Kidney epithelial cell (primary cell): ENCODE data around the gene BPIFB3. TPM values are rescaled to one million over a fixed set of nuclear protein-coding genes. Genes with fewer than 3 reads are reported as not detected.

Source experiments
- DNase-seq: peaks from one replicate; pipeline ENCODE4 v3.0.0-alpha.2; 2010; ENCODE audit warnings: low read depth
- H3K27me3 ChIP-seq: 2 replicates; pipeline ENCODE4 v1.6.0; 2011; ENCODE audit warnings: low read length; ENCODE audit not compliant: control insufficient read depth, insufficient read depth
- H3K36me3 ChIP-seq: 2 replicates; pipeline ENCODE4 v1.5.1; 2011; ENCODE audit warnings: low read length; ENCODE audit not compliant: control insufficient read depth, insufficient read depth
- H3K4me3 ChIP-seq: 2 replicates; pipeline ENCODE4 v1.5.1; 2011; ENCODE audit warnings: low read depth, mild to moderate bottlenecking, control low read depth, low read length
- CTCF ChIP-seq: IDR thresholded peaks from 2 replicates; pipeline ENCODE4 v1.5.1; 2011; ENCODE audit warnings: mild to moderate bottlenecking, moderate library complexity, low read length, control low read depth, inconsistent platforms; ENCODE audit not compliant: insufficient read depth, poor library complexity, severe bottlenecking
- total RNA-seq: library from RNA; depleted of rRNA; stranded (reverse); fragments of >200 nt; gene quantifications from 2 replicates; pipeline ENCODE4 v1.2.3, GENCODE V29; 2015

The BPIFB3 gene
- total RNA-seq, 1 donor from 2014 or later = not detected

DNA sequence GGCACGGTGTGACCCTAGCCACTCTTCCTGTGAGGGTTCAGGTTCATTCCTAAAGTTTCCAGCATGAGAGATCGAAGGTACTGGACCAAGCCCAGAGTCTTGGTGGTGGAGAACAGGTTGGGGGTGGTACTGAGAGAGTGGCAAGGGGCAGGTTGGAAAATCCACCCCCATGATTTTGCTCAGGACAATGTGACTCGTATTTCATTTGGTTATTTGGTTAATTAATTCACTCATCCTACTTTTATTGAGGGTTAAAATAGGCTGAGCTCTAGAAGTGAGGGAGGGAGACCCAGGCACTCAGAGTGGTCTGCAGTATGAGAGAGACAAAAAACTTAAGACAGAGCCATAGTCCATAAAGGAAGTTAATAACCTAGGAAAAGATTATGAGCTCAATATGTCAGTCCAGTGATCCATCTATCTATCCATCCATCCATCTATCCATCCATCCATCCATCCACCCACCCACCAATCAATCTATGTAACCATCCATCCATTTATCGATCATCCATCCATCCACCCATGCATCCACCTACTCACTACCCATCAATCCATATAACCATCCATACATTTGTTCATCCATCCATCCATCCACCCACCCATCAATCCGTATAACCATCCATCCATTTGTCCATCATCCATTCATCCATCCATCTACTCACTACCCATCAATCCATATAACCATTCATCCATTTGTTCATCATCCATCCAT is 28.9 kb upstream of the BPIFB3 start:
- Histone ChIP-seq H3K4me3 (no peak overlapping the region), H3K36me3 (no peaks in the 10 kb centered on the region), H3K27me3 (no peaks in the 10 kb centered on the region)
- TF ChIP-seq CTCF = no peak
- no peak for DNase-seq

DNA sequence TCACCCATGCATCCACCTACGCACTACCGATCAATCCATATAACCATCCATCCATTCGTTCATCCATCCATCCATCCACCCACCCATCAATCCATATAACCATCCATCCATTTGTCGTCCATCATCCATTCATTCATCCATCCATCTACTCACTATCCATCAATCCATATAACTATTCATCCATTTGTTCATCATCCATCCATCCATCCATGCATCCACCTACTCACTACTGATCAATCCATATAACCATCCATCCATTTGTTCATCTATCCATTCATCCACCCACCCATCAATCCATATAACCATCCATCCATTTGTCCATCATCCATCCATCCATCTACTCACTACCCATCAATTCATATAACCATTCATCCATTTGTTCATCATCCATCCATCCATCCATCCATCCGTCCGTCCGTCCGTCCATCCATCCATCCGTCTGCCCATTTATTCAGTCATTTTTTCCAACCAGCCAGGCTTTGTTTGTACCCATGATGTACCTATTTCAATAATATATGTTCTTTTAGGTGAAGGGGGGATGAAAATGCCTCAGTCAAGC is 28.3 kb upstream of the BPIFB3 start:
- Histone ChIP-seq H3K36me3 (no peaks in the 10 kb centered on the region), H3K4me3 (no peak overlapping the region), H3K27me3 (no peaks in the 10 kb centered on the region)
- no peak for DNase-seq
- no peak for TF ChIP-seq CTCF

- TF ChIP-seq CTCF = no peak
- no peaks in the 10 kb centered on the region for H3K27me3 ChIP-seq
- no peak for DNase-seq
- H3K36me3 ChIP-seq = no peaks in the 10 kb centered on the region
- no peak overlapping the region for H3K4me3 ChIP-seq
Measured at GRCh38 chr20:33026072-33026778, 27.5 kb upstream of the BPIFB3 start.

DNA sequence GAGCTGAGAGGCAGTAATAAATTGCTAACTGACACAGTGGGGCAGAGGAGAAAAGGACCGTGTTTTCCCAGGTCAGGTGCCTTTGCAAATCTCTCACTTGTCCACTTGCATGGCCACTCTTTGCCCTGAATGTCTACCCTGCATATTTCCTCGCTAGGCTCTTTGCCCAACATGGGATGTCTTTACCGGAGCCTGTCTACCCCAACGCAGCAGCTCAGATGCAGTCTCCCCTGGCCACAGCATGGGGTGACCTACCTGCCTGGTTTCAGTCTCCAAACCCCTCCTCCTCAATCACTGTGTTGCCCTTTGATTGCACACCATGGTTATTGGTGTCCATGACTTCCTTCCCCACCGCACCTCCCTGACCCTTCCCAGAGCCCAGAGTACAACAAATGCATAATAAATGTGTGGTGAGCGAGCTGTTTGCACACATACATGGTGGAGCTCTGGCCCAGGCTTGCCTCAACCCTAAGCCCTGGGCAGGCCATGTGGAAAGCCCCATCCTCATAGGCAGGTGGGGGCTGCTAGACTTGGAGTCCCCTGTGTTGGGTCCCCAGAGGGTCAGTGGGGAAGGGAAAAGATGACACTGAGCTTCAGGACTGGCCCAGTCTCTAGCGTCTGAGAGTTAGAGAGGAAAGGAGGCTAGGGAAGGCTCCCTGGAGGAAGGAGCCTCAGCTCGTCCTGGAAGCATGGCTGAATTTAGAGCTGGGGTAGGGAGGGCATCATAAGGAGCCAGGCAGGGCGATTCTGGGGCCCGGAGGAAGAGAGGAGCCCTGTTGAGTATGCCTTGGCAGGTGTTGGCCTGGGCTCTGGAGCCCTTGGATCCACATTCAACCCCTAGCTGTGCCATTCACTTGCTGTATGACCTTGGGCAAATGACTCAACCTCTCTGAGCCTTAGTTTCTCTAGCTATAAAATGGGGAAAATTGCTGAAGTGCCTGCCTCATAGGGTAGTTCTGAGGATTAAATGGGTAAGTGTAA is 26.6 kb upstream of the BPIFB3 start:
- DNase-seq = no peak
- TF ChIP-seq CTCF = no peak
- Histone ChIP-seq H3K4me3 (no peak overlapping the region), H3K36me3 (no peaks in the 10 kb centered on the region), H3K27me3 (no peaks in the 10 kb centered on the region)

DNA sequence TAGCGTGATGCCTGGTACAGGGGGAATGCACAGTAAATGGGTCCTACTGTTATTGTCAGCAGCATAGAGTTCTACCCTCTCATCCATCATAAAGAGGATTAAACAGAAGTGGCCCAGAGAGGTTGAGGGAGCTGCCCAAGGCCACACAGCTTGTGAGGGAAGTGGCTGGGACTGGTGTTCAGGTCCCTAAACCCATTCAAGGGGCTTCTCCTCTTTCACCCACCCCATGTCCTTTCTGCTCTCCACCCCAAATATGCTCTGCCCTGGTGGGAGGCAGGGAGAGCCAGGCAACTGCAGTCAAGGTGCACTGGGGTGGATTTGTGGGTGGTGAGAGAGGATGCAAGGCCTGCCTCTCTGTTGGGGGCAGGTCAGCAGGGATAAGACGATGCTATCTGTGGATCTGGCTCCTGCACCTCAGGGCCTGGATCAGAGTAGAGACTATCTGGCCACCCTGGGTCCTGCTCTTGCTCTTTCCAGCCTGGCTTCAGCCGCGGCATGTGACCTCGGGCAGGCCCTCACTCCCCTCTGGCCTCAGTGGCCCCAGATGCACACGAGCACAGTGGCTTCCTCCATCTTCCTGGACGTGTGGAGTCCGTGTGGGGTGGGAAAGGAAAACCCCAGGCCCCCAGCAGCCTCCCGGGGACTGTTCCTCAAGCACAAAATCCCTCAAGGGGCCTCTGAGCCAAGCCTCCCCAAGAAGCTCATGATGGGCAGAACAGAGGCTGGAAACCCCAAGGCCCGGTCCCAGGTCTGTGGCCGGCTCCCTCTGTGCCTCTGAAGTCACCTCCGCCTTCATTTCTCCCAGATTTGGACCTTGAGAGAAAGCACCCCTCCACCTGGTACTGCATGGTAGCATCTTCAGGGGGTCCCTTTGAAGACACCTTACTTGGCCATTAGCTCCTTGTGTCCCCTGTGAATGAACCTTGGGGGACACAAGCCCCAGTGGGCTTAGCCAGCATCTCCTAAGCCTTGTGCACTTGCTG is 25.6 kb upstream of the BPIFB3 start:
- no peak for TF ChIP-seq CTCF
- Histone ChIP-seq H3K4me3 (no peak overlapping the region), H3K27me3 (no peaks in the 10 kb centered on the region), H3K36me3 (no peaks in the 10 kb centered on the region)
- DNase-seq = no peak
